ENCODE measurements around the gene STPG1.

- TF ChIP-seq, protein P1, sequence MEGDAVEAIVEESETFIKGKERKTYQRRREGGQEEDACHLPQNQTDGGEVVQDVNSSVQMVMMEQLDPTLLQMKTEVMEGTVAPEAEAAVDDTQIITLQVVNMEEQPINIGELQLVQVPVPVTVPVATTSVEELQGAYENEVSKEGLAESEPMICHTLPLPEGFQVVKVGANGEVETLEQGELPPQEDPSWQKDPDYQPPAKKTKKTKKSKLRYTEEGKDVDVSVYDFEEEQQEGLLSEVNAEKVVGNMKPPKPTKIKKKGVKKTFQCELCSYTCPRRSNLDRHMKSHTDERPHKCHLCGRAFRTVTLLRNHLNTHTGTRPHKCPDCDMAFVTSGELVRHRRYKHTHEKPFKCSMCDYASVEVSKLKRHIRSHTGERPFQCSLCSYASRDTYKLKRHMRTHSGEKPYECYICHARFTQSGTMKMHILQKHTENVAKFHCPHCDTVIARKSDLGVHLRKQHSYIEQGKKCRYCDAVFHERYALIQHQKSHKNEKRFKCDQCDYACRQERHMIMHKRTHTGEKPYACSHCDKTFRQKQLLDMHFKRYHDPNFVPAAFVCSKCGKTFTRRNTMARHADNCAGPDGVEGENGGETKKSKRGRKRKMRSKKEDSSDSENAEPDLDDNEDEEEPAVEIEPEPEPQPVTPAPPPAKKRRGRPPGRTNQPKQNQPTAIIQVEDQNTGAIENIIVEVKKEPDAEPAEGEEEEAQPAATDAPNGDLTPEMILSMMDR (IDR thresholded peaks at IDR 0.05; ENCODE audit: insufficient read depth, low read length, poor library complexity, severe bottlenecking): no peak
- TF ChIP-seq EZH2phosphoT487 (conservative IDR thresholded peaks at IDR 0.05; ENCODE audit: low read length): no peak
Observed at GRCh38 chr1:24317956-24318614, 95.5 kb downstream of the STPG1 start.

Data from SU-DHL-6 (cell line).